ENCODE measurements around the gene TMEM229B.

Gene TMEM229B

GRCh38 chr14:67497716-67498115, 9.2 kb upstream of the TMEM229B start:
- Histone ChIP-seq H3K4me3 (ENCODE audit: low read length) (no peak overlapping the region), H3K9me3 (ENCODE audit: insufficient read depth, low read length) (peaks cover 19% of the 10 kb centered on the region; the same call in 1 of the 2 replicates)
- TF ChIP-seq EZH2phosphoT487 (IDR thresholded peaks at IDR 0.05; ENCODE audit: low read depth): no peak
- TF ChIP-seq CTCF (IDR thresholded peaks at IDR 0.05; ENCODE audit: low read depth, low read length): no peak

GRCh38 chr14:67497216-67497615, 8.7 kb upstream of the TMEM229B start:
- H4K20me1 ChIP-seq (ENCODE audit: insufficient read depth, low read length): no peaks in the 10 kb centered on the region

More at GRCh38 chr14:67497716-67498115, 9.2 kb upstream of the TMEM229B start:
- peaks cover 6% of the 10 kb centered on the region; the same call in 1 of the 2 replicates for H3K4me1 ChIP-seq (ENCODE audit: low read length)
- H4K20me1 ChIP-seq (ENCODE audit: insufficient read depth, low read length): no peaks in the 10 kb centered on the region
- H3K27me3 ChIP-seq (ENCODE audit: low read depth, low read length): peaks cover 37% of the 10 kb centered on the region
- H2AFZ ChIP-seq (ENCODE audit: low read depth, low read length): no peak overlapping the region
- no peak overlapping the region for H3K4me2 ChIP-seq (ENCODE audit: low read length)
- H3K79me2 ChIP-seq (ENCODE audit: low read length): no peaks in the 10 kb centered on the region
- H3K36me3 ChIP-seq (replicated peaks; ENCODE audit: low read depth, low read length): peaks cover 14% of the 10 kb centered on the region
- H3K9ac ChIP-seq (ENCODE audit: low read length): no peak overlapping the region
- H3K27ac ChIP-seq (ENCODE audit: low read length): no peak overlapping the region

DNA sequence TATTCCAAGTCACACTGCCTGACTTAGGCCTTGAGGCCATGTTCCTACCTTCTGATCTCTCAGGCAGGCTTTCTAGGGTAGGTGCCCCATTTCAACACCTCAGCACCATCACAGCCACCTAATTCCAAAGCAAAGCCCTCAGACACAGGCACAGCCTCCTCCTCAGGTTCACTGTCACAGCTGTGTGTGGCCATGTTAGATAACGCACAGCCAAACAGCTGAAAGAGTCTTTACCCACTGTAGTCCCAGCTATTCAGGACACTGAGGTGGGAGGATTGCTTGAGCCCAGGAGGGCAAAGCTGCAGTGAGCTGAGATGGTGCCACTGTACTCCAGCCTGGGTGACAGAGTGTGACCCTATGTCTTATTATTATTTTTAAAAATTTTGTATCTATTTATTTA, 7.3 kb upstream of the TMEM229B start:
- Histone ChIP-seq H3K4me2 (ENCODE audit: low read length) (no peak overlapping the region), H3K27ac (ENCODE audit: low read length) (no peak overlapping the region), H3K36me3 (replicated peaks; ENCODE audit: low read depth, low read length) (peaks cover 22% of the 10 kb centered on the region), H3K79me2 (ENCODE audit: low read length) (no peaks in the 10 kb centered on the region), H3K4me1 (ENCODE audit: low read length) (peaks cover 8% of the 10 kb centered on the region; the same call in 1 of the 2 replicates), H4K20me1 (ENCODE audit: insufficient read depth, low read length) (no peaks in the 10 kb centered on the region), H3K9me3 (ENCODE audit: insufficient read depth, low read length) (peaks cover 28% of the 10 kb centered on the region; the same call in 1 of the 2 replicates), H2AFZ (ENCODE audit: low read depth, low read length) (no peak overlapping the region), H3K9ac (ENCODE audit: low read length) (no peak overlapping the region), H3K4me3 (ENCODE audit: low read length) (no peak overlapping the region), H3K27me3 (ENCODE audit: low read depth, low read length) (peaks cover 48% of the 10 kb centered on the region)
- no peak for TF ChIP-seq CTCF (IDR thresholded peaks at IDR 0.05; ENCODE audit: low read depth, low read length)
- no peak for TF ChIP-seq EZH2phosphoT487 (IDR thresholded peaks at IDR 0.05; ENCODE audit: low read depth)

More at GRCh38 chr14:67497216-67497615, 8.7 kb upstream of the TMEM229B start:
- Histone ChIP-seq H3K4me2 (ENCODE audit: low read length) (no peak overlapping the region), H3K36me3 (replicated peaks; ENCODE audit: low read depth, low read length) (peaks cover 18% of the 10 kb centered on the region), H3K79me2 (ENCODE audit: low read length) (no peaks in the 10 kb centered on the region), H2AFZ (ENCODE audit: low read depth, low read length) (no peak overlapping the region), H3K4me3 (ENCODE audit: low read length) (no peak overlapping the region), H3K27me3 (ENCODE audit: low read depth, low read length) (peaks cover 39% of the 10 kb centered on the region), H3K27ac (ENCODE audit: low read length) (no peak overlapping the region), H3K4me1 (ENCODE audit: low read length) (peaks cover 8% of the 10 kb centered on the region; the same call in 1 of the 2 replicates), H3K9ac (ENCODE audit: low read length) (no peak overlapping the region), H3K9me3 (ENCODE audit: insufficient read depth, low read length) (peaks cover 24% of the 10 kb centered on the region; the same call in 1 of the 2 replicates)
- TF ChIP-seq CTCF (IDR thresholded peaks at IDR 0.05; ENCODE audit: low read depth, low read length) (no peak), EZH2phosphoT487 (IDR thresholded peaks at IDR 0.05; ENCODE audit: low read depth) (no peak)

DNA sequence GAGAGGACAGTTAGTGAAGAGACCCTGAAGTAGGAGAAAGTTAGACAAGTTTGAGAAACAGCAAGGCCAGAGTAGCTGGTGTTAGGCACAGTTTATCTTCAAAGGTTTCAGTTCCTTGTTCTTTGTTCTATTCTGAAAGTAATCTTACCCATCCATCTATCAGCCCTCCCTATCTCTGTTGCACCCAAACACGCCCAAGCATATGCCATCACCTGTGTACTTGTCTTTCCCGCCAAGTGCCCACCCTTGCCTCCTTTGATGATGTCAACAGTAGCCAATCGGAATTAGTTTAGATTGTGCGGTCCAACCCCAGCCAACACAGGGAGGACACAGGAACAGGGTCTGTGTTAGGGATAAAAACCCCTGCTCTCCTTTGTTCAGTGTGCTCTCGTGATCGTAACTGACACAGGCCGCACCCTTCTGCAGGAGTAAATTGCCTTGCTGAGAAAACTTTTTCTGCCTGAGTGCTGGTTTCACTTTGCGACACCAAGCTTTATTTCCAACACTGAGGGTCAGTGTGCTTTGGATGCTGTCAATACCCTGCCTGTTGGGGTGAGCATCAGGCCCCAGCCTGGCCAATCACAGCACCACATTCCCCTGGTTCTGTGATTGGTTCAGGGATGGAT, 4.7 kb upstream of the TMEM229B start:
- Histone ChIP-seq H3K4me3 (ENCODE audit: low read length) (no peak overlapping the region), H3K27ac (ENCODE audit: low read length) (no peak overlapping the region), H3K79me2 (ENCODE audit: low read length) (no peaks in the 10 kb centered on the region), H3K9ac (ENCODE audit: low read length) (no peak overlapping the region), H3K4me2 (ENCODE audit: low read length) (no peak overlapping the region), H3K4me1 (ENCODE audit: low read length) (peaks cover 21% of the 10 kb centered on the region), H4K20me1 (ENCODE audit: insufficient read depth, low read length) (peaks cover 7% of the 10 kb centered on the region; the same call in 1 of the 2 replicates), H3K9me3 (ENCODE audit: insufficient read depth, low read length) (peaks cover 28% of the 10 kb centered on the region; the same call in 1 of the 2 replicates), H2AFZ (ENCODE audit: low read depth, low read length) (no peak overlapping the region), H3K27me3 (ENCODE audit: low read depth, low read length) (peaks cover 46% of the 10 kb centered on the region), H3K36me3 (replicated peaks; ENCODE audit: low read depth, low read length) (peaks cover 22% of the 10 kb centered on the region)
- TF ChIP-seq EZH2phosphoT487 (IDR thresholded peaks at IDR 0.05; ENCODE audit: low read depth) (no peak), CTCF (IDR thresholded peaks at IDR 0.05; ENCODE audit: low read depth, low read length) (no peak)

All from OCI-LY3 (cell line).